Naive thymus-derived CD4-positive, alpha-beta T cell (primary cell): Measurements from ENCODE around the gene KLF9. TPM values are rescaled to one million over a fixed set of nuclear protein-coding genes. Genes with fewer than 3 reads are reported as not detected.
A peak's percentile ranks its signal among the peaks of the same experiment; 100 is the strongest.

Source experiments
- ATAC-seq: fragments of 150-1000 bp; cut with Tn5 transposase; 2 replicates; pipeline ENCODE4 v1.10.0; 2021; ENCODE audit warnings: mild to moderate bottlenecking, moderate library complexity
- CTCF ChIA-PET: fragments of 350-600 bp; sonication (Branson Sonifier 250); formaldehyde crosslinking; loops from one replicate; lab custom pipeline; 2021; ENCODE audit warnings: antibody characterized with exemption; lab: Charles Lee
- POLR2A ChIA-PET: fragments of 350-600 bp; sonication (Branson Sonifier 250); formaldehyde crosslinking; loops from one replicate; lab custom pipeline; 2021; ENCODE audit warnings: antibody characterized with exemption, inconsistent platforms; lab: Charles Lee
- DNase-seq, 9 donors: peaks; one replicate each; pipeline versions ENCODE4 v3.0.0 to v3.0.0-alpha.2; 2020 to 2022; ENCODE audit warnings: mixed read lengths in 1 of 9
- H3K27ac ChIP-seq: one replicate; pipeline ENCODE4 v1.7.0; 2013; ENCODE audit warnings: mild to moderate bottlenecking, low read depth, low read length, moderate library complexity
- H3K27me3 ChIP-seq, 2 donors: one replicate each; pipeline ENCODE4 v1.7.0; 2013; ENCODE audit warnings: low read length in 2 of 2, mild to moderate bottlenecking in 2 of 2, moderate library complexity in 2 of 2; ENCODE audit not compliant: control insufficient read depth in 2 of 2, insufficient read depth in 2 of 2
- H3K36me3 ChIP-seq, 3 experiments: 1 replicate in 2 of 3; 2 replicates in 1 of 3; pipeline ENCODE4 v1.7.0; 2013; ENCODE audit warnings: low read length in 3 of 3, mild to moderate bottlenecking in 3 of 3, moderate library complexity in 1 of 3; ENCODE audit not compliant: insufficient read depth in 3 of 3, control insufficient read depth in 2 of 3
- H3K4me1 ChIP-seq, 2 donors: one replicate each; pipeline ENCODE4 v1.7.0; 2013; ENCODE audit warnings: low read length in 2 of 2, mild to moderate bottlenecking in 2 of 2, moderate library complexity in 1 of 2; ENCODE audit not compliant: control insufficient read depth in 2 of 2, insufficient read depth in 2 of 2
- H3K4me3 ChIP-seq: 2 replicates; pipeline ENCODE4 v1.7.0; 2013; ENCODE audit warnings: mild to moderate bottlenecking, low read length
- H3K9me3 ChIP-seq, 3 experiments: 1 replicate in 2 of 3; 2 replicates in 1 of 3; pipeline ENCODE4 v1.7.0; 2013; ENCODE audit warnings: low read length in 3 of 3; ENCODE audit not compliant: control insufficient read depth in 2 of 3
- H3K27ac Mint-ChIP-seq, 9 donors: one replicate each; pipeline ENCODE4 v1.8.0; 2020 to 2022; ENCODE audit warnings: mixed read lengths in 9 of 9, mild to moderate bottlenecking in 8 of 9, moderate library complexity in 5 of 9, inconsistent platforms in 2 of 9
- H3K27me3 Mint-ChIP-seq, 5 donors: one replicate each; pipeline ENCODE4 v1.8.0; 2021 to 2022; ENCODE audit warnings: mixed read lengths in 5 of 5, mild to moderate bottlenecking in 1 of 5
- H3K36me3 Mint-ChIP-seq, 5 donors: one replicate each; pipeline ENCODE4 v1.8.0; 2020 to 2022; ENCODE audit warnings: mixed read lengths in 5 of 5, mild to moderate bottlenecking in 3 of 5, inconsistent platforms in 1 of 5
- H3K4me1 Mint-ChIP-seq, 7 donors: one replicate each; pipeline ENCODE4 v1.8.0; 2020 to 2022; ENCODE audit warnings: mixed read lengths in 7 of 7, mild to moderate bottlenecking in 3 of 7, inconsistent platforms in 1 of 7
- H3K4me3 Mint-ChIP-seq, 10 donors: one replicate each; pipeline ENCODE4 v1.8.0; 2020 to 2022; ENCODE audit warnings: mild to moderate bottlenecking in 10 of 10, mixed read lengths in 10 of 10, moderate library complexity in 6 of 10, inconsistent platforms in 2 of 10
- H3K9me3 Mint-ChIP-seq, 11 donors: one replicate each; pipeline ENCODE4 v1.8.0; 2020 to 2022; ENCODE audit warnings: mixed read lengths in 11 of 11, mild to moderate bottlenecking in 4 of 11, inconsistent platforms in 1 of 11, moderate library complexity in 1 of 11
- intact Hi-C, 2 donors: fragments of 100-400 bp; cut with micrococcal nuclease; formaldehyde crosslinking; loops; one replicate each; pipeline ENCODE4 v1.15.1; 2023
- polyA plus RNA-seq, 2 donors: library from polyadenylated mRNA; unstranded; fragments of 300-500 nt; fragmentation: Illumina TruSeq; gene quantifications; one replicate each; pipeline ENCODE4 v1.2.3, GENCODE V29; 2021
- total RNA-seq, 6 experiments: library from RNA in 5 of 6; stranded (reverse) in 5 of 6; gene quantifications; 1 replicate in 5 of 6; 2 replicates in 1 of 6; pipeline ENCODE4 v1.2.3 and lab custom pipeline; 2021 to 2026

KLF9 gene
- total and polyA plus RNA-seq, 7 experiments from 2014 or later, result 2.3 to 96.7 (median 23.3) TPM

DNA sequence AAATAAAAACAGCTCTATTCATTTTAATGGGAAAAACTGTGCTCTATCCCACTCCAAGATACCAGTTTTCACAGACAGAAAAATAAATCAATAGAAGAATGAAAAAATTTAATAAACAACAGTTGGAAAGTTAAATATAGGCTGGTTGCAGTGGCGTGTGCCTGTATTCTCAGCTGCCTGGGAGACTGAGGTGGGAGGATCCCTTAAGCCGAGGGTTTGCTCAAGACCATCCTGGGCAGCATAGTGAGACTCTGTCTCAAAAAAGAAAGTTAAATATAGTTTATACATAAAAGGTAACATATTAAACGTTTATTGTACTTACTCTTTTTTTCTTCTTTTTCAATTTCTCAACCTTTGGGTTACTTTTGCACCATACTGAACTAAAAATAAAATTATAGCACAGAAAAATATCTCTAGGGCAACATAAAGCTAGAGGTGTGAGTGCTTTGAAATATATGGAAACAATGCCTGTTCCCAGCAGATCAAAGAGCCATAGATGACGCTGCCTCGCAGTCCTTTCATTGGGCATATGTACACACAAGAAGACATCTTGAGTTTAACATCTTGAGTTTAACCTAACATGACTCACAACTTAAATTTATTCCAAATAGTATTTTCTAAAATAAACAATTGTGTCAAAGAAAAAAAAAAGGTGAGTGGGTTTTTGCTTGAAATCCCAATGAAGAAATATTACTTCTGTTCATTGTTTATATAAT lies 25.7 kb upstream of the KLF9 start:
- Histone ChIP-seq H3K36me3 (no peaks in the 10 kb centered on the region), H3K9me3 (no peaks in the 10 kb centered on the region), H3K4me1 (no peaks in the 10 kb centered on the region), H3K27ac (no peak overlapping the region), H3K27me3 (no peaks in the 10 kb centered on the region), H3K4me3 (no peak overlapping the region)
- DNase-seq (no peak), ATAC-seq (no peak)
- intact Hi-C loops, result no loop called here
- Mint-ChIP-seq H3K27ac (peak overlapping the region in 1 of 9 donors; percentile 5), H3K36me3 (no peaks in the 10 kb centered on the region), H3K4me1 (peaks cover 6 to 15% (median 9%) of the 10 kb centered on the region in 7 donors), H3K4me3 (no peak overlapping the region), H3K9me3 (peaks cover 0 to 1% (median 0%) of the 10 kb centered on the region in 11 donors), H3K27me3 (peaks cover 0 to 5% (median 0%) of the 10 kb centered on the region in 5 donors)
- POLR2A ChIA-PET, result interaction anchor here (0.6 to 1.7 kb wide), 3 partner anchors 20 to 1404 kb away, joined by 3 to 6 read pairs (median 3); no protein-coding TSS in a partner anchor
- CTCF ChIA-PET, result no interaction called here

DNA sequence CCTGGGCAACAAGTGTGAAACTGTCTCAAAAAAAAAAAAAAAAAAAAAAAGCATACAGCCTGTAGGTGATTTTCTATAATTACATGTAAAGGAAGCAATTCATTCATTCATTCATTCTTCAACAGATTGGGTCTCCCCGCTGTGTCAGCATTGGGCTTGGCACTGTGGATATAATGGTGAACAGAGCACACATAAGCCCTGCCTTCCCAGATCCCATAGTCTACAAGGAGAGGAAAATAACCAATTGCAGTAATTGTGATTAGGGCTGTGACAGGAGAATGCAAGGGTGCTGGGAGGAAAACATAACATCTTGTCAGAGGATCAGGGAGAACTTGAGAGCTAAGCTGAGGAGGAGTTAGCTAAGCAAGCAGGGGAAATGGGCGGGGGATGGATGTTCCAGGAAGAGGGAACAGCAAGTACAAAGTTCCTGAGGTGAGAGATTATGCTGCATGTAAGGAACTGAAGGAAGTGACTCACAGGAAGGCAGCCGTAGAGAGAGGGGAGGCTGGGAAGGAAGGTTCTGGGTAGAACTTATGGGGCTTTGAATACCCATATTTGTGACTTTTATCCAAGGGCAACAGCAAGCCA lies 24.0 kb upstream of the KLF9 start:
- H3K27me3 ChIP-seq, result no peaks in the 10 kb centered on the region
- no peak overlapping the region for H3K4me3 ChIP-seq
- Mint-ChIP-seq H3K4me1 (peaks cover 6 to 15% (median 9%) of the 10 kb centered on the region in 7 donors), H3K4me3 (peak overlapping the region in 1 of 10 donors; percentile 20), H3K27me3 (peaks cover 0 to 5% (median 0%) of the 10 kb centered on the region in 5 donors), H3K9me3 (peaks cover 0 to 2% (median 0%) of the 10 kb centered on the region in 11 donors), H3K27ac (peak overlapping the region in 1 of 9 donors; percentile 44), H3K36me3 (peaks cover 0 to 2% (median 0%) of the 10 kb centered on the region in 5 donors)
- ATAC-seq (no peak), DNase-seq (no peak)
- no peaks in the 10 kb centered on the region for H3K9me3 ChIP-seq
- no peaks in the 10 kb centered on the region for H3K4me1 ChIP-seq
- intact Hi-C loops, result no loop called here
- ChIA-PET POLR2A (interaction anchor here (1.7 kb wide), 1 partner anchor 18 kb away, joined by 6 read pairs; no protein-coding TSS in a partner anchor), CTCF (no interaction called here)
- no peak overlapping the region for H3K27ac ChIP-seq
- no peaks in the 10 kb centered on the region for H3K36me3 ChIP-seq

DNA sequence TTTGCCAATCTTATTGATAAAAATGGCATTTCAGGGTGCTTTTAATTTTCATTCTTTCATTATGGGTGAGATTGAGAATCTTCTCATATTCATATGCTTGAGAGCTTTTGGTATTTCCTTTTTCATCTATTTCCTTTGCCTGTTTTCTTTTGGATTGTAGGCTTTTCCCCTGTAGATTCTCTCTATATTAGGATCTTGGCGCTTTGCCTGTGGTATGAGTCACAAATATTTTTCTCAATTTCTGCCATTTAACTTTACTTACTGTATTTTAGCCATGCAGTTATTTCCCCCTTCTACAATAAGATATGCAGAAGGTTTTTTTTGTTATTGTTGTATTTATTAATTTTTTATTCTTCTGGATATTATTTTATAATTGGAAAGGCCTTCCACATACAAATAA lies 21.5 kb upstream of the KLF9 start:
- ChIA-PET POLR2A (no interaction called here), CTCF (no interaction called here)
- H3K4me3 Mint-ChIP-seq, result no peak overlapping the region
- ATAC-seq, result no peak
- Histone ChIP-seq H3K27me3 (no peaks in the 10 kb centered on the region), H3K4me1 (no peaks in the 10 kb centered on the region), H3K4me3 (no peak overlapping the region), H3K9me3 (no peaks in the 10 kb centered on the region), H3K36me3 (no peaks in the 10 kb centered on the region), H3K27ac (no peak overlapping the region)
- H3K9me3 Mint-ChIP-seq, result peaks cover 0 to 7% (median 1%) of the 10 kb centered on the region in 11 donors
- peaks cover 6 to 15% (median 9%) of the 10 kb centered on the region in 7 donors for H3K4me1 Mint-ChIP-seq
- H3K27me3 Mint-ChIP-seq, result peaks cover 0 to 5% (median 0%) of the 10 kb centered on the region in 5 donors
- DNase-seq, result no peak
- intact Hi-C loops, result no loop called here
- no peak overlapping the region for H3K27ac Mint-ChIP-seq
- H3K36me3 Mint-ChIP-seq, result peaks cover 0 to 5% (median 0%) of the 10 kb centered on the region in 5 donors

DNA sequence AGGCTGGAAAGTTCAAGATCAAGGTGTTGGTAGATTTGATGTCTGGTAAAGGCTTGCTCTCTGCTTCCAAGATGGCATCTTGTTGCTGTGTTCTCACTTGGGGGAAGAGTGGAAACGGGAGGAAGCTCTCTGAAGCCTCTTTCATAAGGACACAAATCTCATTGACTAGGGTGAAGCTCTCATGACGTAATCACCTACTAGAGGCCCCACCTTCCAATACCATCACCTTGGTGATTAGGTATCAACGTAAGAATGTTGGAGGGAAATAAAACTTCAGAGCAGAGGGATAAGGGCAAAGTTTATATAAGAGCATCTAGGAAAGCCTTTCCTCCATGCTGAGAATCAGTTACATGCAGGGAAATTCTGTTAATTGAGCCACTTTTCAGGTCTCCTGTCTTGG lies 15.4 kb upstream of the KLF9 start:
- Mint-ChIP-seq H3K27me3 (peaks cover 0 to 4% (median 0%) of the 10 kb centered on the region in 5 donors), H3K4me3 (no peak overlapping the region), H3K4me1 (peaks cover 0 to 9% (median 4%) of the 10 kb centered on the region in 7 donors), H3K36me3 (peaks cover 0 to 8% (median 0%) of the 10 kb centered on the region in 5 donors), H3K9me3 (peaks cover 0 to 7% (median 1%) of the 10 kb centered on the region in 11 donors), H3K27ac (peak overlapping the region in 1 of 9 donors; percentile 16)
- Histone ChIP-seq H3K36me3 (no peaks in the 10 kb centered on the region), H3K4me1 (no peaks in the 10 kb centered on the region), H3K4me3 (no peak overlapping the region), H3K27me3 (no peaks in the 10 kb centered on the region), H3K9me3 (no peaks in the 10 kb centered on the region), H3K27ac (no peak overlapping the region)
- no peak for DNase-seq
- no peak for ATAC-seq
- intact Hi-C loops, result no loop called here
- POLR2A ChIA-PET, result interaction anchor here (3.4 kb wide), 1 partner anchor 9 kb away, joined by 15 read pairs; no protein-coding TSS in a partner anchor
- CTCF ChIA-PET, result no interaction called here

DNA sequence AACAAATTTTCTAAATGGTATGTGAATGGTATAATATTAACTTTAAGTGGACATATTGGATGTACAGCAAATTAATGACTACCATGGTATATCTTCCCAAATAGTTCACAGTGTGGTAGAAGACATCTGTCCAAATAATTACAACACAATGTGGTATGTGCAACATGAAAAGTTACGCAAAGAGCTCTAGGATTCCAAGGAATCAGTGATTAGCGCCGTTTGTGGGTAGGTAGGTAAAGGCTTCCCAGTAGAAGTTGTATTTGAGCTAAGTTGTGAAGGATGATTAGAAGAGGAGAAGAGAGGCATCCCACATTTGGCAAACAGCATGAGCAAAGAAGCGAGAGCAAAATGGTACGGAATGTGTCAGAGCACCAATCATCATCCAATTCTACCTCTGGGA lies 14.3 kb upstream of the KLF9 start:
- intact Hi-C loops, result no loop called here
- Histone ChIP-seq H3K9me3 (no peaks in the 10 kb centered on the region), H3K4me1 (no peaks in the 10 kb centered on the region), H3K27me3 (no peaks in the 10 kb centered on the region), H3K36me3 (no peaks in the 10 kb centered on the region), H3K27ac (no peak overlapping the region), H3K4me3 (no peak overlapping the region)
- peaks cover 0 to 10% (median 0%) of the 10 kb centered on the region in 5 donors for H3K36me3 Mint-ChIP-seq
- H3K27me3 Mint-ChIP-seq, result peaks cover 0 to 5% (median 0%) of the 10 kb centered on the region in 5 donors
- peaks cover 0 to 13% (median 8%) of the 10 kb centered on the region in 7 donors for H3K4me1 Mint-ChIP-seq
- H3K27ac Mint-ChIP-seq, result no peak overlapping the region
- no peak overlapping the region for H3K4me3 Mint-ChIP-seq
- POLR2A ChIA-PET, result interaction anchor here (2.8 to 3.4 kb wide), 2 partner anchors 8 to 10 kb away, joined by 13 to 15 read pairs; no protein-coding TSS in a partner anchor
- DNase-seq (no peak), ATAC-seq (no peak)
- peaks cover 0 to 7% (median 1%) of the 10 kb centered on the region in 11 donors for H3K9me3 Mint-ChIP-seq
- CTCF ChIA-PET, result no interaction called here

DNA sequence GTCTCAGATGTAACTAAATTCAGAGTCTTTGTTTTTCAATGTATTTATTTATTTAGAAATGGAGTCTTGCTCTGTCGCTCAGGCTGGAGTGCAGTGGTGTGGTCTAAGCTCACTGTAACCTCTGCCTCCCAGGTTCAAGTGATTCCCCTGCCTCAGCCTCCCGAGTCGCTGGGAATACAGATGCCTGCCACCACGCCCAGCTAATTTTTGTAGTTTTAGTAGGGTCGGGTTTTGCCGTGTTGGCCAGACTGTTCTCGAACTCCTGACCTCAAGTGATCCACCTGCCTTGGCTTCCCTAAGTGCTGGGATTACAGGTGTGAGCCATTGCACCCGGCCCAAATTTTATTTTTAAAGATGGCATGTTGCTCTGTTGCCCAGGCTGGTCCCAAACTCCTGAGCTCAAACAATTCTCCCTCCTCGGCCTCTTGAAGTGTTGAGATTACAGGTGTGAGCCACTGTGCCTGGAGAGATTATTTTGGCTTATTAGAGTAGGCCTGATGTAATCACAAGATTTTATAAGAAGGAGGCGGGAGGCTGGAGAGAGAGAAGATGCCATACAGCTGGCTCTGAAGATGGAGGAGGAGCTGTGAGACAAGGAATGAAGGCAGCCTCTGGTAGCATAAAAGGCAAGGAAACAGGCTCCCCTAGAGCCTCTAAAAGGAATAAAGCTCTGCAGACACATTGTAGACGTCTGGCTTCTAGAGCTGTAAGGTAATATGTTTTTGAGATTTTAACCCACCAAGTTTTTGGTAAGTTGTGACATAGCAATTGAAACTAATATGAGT lies 12.9 kb upstream of the KLF9 start:
- H3K27ac Mint-ChIP-seq, result no peak overlapping the region
- H3K36me3 Mint-ChIP-seq, result peaks cover 0 to 9% (median 0%) of the 10 kb centered on the region in 5 donors
- ChIA-PET POLR2A (interaction anchor here (0.6 to 2.8 kb wide), 3 partner anchors 9 to 20 kb away, joined by 3 to 13 read pairs (median 3); no protein-coding TSS in a partner anchor), CTCF (interaction anchor here (0.6 to 1.6 kb wide), 3 partner anchors 57 to 85 kb away, joined by 3 to 5 read pairs (median 3); no protein-coding TSS in a partner anchor)
- Histone ChIP-seq H3K27me3 (no peaks in the 10 kb centered on the region), H3K36me3 (no peaks in the 10 kb centered on the region), H3K4me1 (peaks cover under 1% of the 10 kb centered on the region in 2 donors), H3K9me3 (no peaks in the 10 kb centered on the region), H3K4me3 (no peak overlapping the region), H3K27ac (no peak overlapping the region)
- DNase-seq (no peak), ATAC-seq (peak; percentile 32)
- H3K4me1 Mint-ChIP-seq, result peaks cover 7 to 20% (median 14%) of the 10 kb centered on the region in 7 donors
- no peak overlapping the region for H3K4me3 Mint-ChIP-seq
- intact Hi-C loops, result no loop called here
- peaks cover 0 to 7% (median 0%) of the 10 kb centered on the region in 11 donors for H3K9me3 Mint-ChIP-seq
- H3K27me3 Mint-ChIP-seq, result peaks cover 0 to 5% (median 0%) of the 10 kb centered on the region in 5 donors
